ENCODE results near the gene ORC3. TPM values are rescaled to one million over a fixed set of nuclear protein-coding genes. Genes with fewer than 3 reads are reported as not detected.
"Not testable (repeated sequence)": the region's sequence is repeated elsewhere in the genome, so short reads cannot be mapped to it uniquely, and the experiment has no call there.

The ORC3 gene
- polyA plus RNA-seq, 1 donor (not counting 4 experiments of a cell fraction or from before 2014, with no cell fraction given): 37.4 TPM

DNA sequence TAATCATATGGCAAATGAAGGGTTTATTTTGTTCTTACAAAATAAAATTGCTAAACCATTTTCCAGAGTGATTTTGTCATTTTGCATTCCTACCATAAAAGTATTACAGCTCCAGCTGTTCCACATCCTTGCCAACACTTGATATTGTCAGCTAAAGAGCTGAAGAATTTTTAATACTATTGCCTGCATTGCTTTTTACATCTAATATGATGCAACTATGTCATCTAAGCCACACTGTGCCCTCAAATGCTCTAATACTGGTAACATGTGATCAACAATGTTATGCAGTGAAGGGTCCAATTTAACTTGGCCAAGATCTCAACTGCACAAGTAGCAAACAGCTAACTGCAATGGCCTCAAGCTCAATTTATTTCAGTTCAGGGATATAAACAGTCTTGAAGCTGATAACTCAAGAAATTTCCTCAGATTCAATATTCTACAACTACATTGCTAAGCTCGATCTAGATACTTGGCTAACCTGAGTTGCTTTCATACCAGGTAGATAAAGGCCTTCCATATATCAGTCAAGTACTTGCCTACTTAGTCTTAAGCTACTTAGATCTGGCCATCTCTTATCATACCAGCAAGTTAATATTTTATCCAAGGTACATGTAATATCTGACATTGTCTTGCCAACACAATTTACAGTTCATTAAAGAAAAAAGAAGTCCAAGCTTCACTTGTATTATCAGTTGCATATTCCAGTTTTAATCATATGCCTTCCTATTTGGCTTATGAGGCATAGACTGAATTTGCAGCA is 95.1 kb downstream of the ORC3 start:
- no peak for DNase-seq (ENCODE audit: low read depth, low spot score)
- FAIRE-seq: peak; percentile 5
- Histone ChIP-seq H3K9me1 (ENCODE audit: control insufficient read depth, extremely low read depth, insufficient read depth, low read length) (peaks cover 2% of the 10 kb centered on the region), H4K20me1 (ENCODE audit: control insufficient read depth, extremely low read depth, insufficient read depth, low read length) (peaks cover 26% of the 10 kb centered on the region), H3K9ac (ENCODE audit: control insufficient read depth, extremely low read depth, insufficient read depth, low read length) (no peak overlapping the region), H2AFZ (ENCODE audit: control insufficient read depth, low read length) (no peak overlapping the region), H3K4me3 (ENCODE audit: control insufficient read depth in 2 of 3, extremely low read depth in 1 of 3, insufficient read depth in 2 of 3, low read depth in 1 of 3, low read length in 3 of 3) (no peak overlapping the region), H3K4me2 (ENCODE audit: control insufficient read depth, extremely low read depth, insufficient read depth, low read depth, low read length) (no peak overlapping the region), H3K27me3 (ENCODE audit: control insufficient read depth, extremely low read depth, insufficient read depth, low read length) (no peaks in the 10 kb centered on the region), H3K27ac (ENCODE audit: control insufficient read depth, insufficient read depth, low read length) (no peak overlapping the region), H3K9me3 (ENCODE audit: control insufficient read depth, low read depth, low read length) (no peaks in the 10 kb centered on the region), H3K36me3 (ENCODE audit: control insufficient read depth in 2 of 2, extremely low read depth in 1 of 2, insufficient read depth in 2 of 2, low read length in 2 of 2) (peaks cover 0 to 3% of the 10 kb centered on the region in 2 experiments), H3K4me1 (ENCODE audit: control insufficient read depth, extremely low read depth, insufficient read depth, low read length) (peaks cover 6% of the 10 kb centered on the region), H3K79me2 (ENCODE audit: control insufficient read depth, insufficient read depth, low read length) (peaks cover 90% of the 10 kb centered on the region)
- TF ChIP-seq EZH2 (IDR thresholded peaks at IDR 0.05; ENCODE audit: low read length): no peak
- TF ChIP-seq, protein P1, sequence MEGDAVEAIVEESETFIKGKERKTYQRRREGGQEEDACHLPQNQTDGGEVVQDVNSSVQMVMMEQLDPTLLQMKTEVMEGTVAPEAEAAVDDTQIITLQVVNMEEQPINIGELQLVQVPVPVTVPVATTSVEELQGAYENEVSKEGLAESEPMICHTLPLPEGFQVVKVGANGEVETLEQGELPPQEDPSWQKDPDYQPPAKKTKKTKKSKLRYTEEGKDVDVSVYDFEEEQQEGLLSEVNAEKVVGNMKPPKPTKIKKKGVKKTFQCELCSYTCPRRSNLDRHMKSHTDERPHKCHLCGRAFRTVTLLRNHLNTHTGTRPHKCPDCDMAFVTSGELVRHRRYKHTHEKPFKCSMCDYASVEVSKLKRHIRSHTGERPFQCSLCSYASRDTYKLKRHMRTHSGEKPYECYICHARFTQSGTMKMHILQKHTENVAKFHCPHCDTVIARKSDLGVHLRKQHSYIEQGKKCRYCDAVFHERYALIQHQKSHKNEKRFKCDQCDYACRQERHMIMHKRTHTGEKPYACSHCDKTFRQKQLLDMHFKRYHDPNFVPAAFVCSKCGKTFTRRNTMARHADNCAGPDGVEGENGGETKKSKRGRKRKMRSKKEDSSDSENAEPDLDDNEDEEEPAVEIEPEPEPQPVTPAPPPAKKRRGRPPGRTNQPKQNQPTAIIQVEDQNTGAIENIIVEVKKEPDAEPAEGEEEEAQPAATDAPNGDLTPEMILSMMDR (optimal IDR thresholded peaks at IDR 0.05 in 1 of 3, IDR thresholded peaks at IDR 0.05 in 1 of 3, conservative IDR thresholded peaks at IDR 0.05 in 1 of 3; ENCODE audit: extremely low read depth in 1 of 3, insufficient read depth in 2 of 3, low read length in 3 of 3): no peak
- dilution Hi-C loops (cut with MboI; ENCODE audit: extremely low pct_ligation_motif_present, low sequenced_read_pairs): no loop called here

DNA sequence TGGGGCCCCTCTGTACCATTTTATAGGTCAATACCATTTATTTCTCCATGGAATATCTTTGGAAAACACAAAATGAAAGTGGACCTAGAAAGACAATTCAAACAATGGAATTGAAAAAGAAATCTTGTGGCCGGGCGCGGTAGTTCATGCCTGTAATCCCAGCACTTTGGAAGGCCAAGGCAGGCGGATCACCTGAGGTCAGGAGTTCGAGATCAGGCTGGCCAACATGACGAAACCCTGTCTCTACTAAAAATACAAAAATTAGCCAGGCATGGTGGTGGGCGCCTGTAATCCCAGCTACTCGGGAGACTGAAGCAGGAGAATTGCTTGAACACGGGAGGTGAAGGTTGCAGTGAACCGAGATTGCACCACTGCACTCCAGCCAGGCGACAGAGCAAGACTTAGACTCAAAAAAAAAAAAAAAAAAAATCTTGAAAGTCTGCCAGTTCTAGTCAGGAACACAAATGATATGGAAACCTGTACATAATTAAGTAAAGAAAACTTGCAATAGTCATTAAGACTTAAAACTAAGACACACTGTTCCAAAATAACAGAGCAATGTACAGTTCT is 96.8 kb downstream of the ORC3 start:
- Histone ChIP-seq H3K79me2 (ENCODE audit: control insufficient read depth, insufficient read depth, low read length) (peaks cover 99% of the 10 kb centered on the region), H4K20me1 (ENCODE audit: control insufficient read depth, extremely low read depth, insufficient read depth, low read length) (peaks cover 36% of the 10 kb centered on the region)
- H3K27ac ChIP-seq (ENCODE audit: control insufficient read depth, insufficient read depth, low read length); H3K9ac ChIP-seq (ENCODE audit: control insufficient read depth, extremely low read depth, insufficient read depth, low read length); H3K4me3 ChIP-seq (ENCODE audit: control insufficient read depth in 2 of 3, extremely low read depth in 1 of 3, insufficient read depth in 2 of 3, low read depth in 1 of 3, low read length in 3 of 3); H3K27me3 ChIP-seq (ENCODE audit: control insufficient read depth, extremely low read depth, insufficient read depth, low read length); H2AFZ ChIP-seq (ENCODE audit: control insufficient read depth, low read length); H3K36me3 ChIP-seq (ENCODE audit: control insufficient read depth in 2 of 2, extremely low read depth in 1 of 2, insufficient read depth in 2 of 2, low read length in 2 of 2); H3K4me2 ChIP-seq (ENCODE audit: control insufficient read depth, extremely low read depth, insufficient read depth, low read depth, low read length); DNase-seq (ENCODE audit: low read depth, low spot score); FAIRE-seq; dilution Hi-C loops (cut with MboI; ENCODE audit: extremely low pct_ligation_motif_present, low sequenced_read_pairs); H3K4me1 ChIP-seq (ENCODE audit: control insufficient read depth, extremely low read depth, insufficient read depth, low read length); H3K9me3 ChIP-seq (ENCODE audit: control insufficient read depth, low read depth, low read length); H3K9me1 ChIP-seq (ENCODE audit: control insufficient read depth, extremely low read depth, insufficient read depth, low read length): not testable (repeated sequence)

Data from keratinocyte (primary cell).